GM21515 (cell line): ENCODE data around the gene ODAD4.
"Not testable (repeated sequence)": the region's sequence is repeated elsewhere in the genome, so short reads cannot be mapped to it uniquely, and the experiment has no call there.

ENCODE experiments used
- ATAC-seq: cut with Tn5 transposase; IDR thresholded peaks from one replicate; pipeline ENCODE4 v1.9.1; 2021; ENCODE audit not compliant: unreplicated experiment

Gene ODAD4

DNA sequence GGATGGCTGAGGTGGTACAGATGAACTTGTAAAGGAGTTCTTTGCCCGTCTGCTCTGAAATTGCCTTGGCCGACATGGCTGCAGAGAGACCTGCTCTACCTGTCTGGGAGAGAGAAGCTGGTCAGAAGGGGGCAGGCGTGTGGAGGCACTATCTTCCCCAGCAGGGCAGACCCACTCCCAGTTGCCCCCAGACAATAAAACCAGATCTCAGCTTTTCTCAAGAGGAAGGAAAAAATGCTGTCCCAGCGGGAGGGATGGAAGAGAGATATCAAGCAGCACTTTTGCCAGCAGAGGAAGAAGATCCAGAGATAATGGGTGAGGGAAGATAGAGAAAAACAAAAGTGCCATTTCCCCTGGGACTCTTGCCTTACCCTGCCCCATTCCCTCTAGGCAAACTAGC, 16.6 kb upstream of the ODAD4 start:
- no peak for ATAC-seq

DNA sequence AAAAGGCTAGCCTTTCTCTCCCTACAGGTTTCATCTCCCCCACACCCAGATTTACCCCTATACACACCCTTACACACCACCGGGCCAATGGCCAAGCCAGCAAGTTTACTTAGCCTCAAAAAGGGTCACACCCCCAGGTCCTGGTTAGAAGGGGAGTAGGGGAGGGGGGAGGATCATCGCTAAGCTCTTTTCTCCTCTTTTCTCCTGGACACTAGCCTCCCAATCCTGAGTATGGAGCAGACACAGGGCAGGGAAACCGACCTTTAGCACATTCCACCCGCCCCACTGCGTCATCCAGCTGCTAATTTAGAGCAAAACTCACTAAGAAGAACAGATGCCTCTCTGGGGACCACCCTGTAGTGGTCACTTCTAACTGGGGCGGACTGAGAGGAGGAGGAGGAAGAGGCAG, 16.1 kb upstream of the ODAD4 start:
- no peak for ATAC-seq

DNA sequence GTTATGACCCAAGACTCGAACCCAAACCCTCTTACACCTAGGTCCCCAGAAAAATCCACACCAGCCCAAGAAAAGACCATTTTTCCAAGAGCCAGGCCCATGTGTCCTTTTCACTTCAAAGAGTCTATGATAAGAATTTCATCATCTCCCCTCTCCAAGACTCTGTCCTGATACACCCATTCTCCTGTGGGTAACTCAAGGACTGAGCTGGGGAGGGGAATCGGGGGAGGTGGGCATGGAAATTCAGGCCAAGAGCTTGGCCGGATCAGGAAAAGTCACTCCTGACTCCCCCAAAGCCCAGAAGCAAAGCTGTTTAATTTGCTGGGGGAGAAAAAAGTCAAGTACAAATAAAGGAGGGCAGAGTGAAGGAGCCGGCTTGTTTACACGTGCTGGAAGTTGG, 15.4 kb upstream of the ODAD4 start:
- no peak for ATAC-seq

DNA sequence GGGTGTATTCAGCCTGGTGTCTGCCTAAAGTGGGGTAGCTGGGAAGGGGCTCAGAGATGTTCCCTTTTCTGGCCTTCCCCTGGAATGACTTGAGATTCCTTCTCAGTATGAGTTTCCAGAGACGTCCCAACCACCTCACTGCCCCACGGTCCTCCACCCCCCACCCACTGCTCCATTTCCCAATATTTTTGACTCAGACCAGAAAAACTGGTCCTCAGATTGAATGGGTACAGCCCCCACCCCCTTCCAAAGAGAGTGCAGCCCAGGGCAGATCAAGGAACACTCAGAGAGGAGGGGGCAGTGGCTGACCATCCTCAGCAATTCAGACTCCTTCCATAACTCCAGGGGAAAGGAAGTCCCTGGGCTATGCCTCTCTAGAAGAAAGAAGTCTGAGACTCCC, 14.9 kb upstream of the ODAD4 start:
- ATAC-seq = no peak

DNA sequence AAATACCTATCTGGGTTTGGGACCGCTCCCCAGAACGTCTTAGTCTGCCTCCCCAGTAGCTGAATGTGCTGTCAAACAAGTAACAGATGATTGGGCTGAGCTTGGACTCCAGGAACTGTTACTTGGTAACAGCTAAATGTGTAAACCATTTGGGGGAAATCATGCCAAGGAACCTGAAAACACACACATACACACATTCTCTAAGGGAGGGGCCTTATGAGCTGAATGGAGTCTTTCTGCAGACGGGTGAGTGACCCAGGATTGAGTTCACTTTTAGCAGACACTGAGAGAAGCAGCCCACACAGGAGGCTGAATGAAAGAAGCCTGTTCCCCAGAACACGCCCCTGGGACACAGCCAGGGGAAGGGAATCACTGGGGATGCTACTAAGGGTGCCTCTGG, 13.2 kb upstream of the ODAD4 start:
- ATAC-seq = no peak

DNA sequence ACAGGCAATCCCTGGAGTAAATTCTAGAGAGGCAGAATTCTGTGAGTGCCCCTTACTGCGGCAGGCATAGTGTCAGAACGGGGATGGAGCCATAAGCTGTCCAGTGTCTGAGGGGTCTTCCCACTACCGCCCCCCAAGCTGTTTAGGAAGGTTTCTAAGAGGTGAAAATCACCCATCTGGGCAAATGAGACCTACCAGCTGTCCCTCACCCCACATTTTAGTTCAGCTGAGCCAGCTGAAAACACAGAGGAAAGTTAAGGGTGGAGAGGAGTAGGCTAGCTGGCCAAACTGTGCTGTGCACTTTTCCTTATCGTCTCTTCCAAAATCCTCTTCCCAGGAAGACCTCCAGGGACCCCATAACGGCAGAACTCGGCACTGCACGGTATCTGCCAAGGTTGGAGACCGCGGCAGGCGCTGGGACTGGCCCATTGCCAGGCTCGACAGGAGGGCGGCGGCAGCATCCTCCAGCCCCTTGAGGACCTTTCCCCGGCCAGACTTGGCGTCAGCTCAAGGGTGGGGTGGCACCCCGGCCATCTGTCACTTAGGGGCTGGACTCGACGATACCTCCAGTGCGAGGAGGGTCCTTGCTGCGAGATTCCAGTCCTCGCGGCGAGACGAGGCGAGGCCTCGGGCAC, 12.6 kb upstream of the ODAD4 start:
- ATAC-seq = peak; percentile 24

DNA sequence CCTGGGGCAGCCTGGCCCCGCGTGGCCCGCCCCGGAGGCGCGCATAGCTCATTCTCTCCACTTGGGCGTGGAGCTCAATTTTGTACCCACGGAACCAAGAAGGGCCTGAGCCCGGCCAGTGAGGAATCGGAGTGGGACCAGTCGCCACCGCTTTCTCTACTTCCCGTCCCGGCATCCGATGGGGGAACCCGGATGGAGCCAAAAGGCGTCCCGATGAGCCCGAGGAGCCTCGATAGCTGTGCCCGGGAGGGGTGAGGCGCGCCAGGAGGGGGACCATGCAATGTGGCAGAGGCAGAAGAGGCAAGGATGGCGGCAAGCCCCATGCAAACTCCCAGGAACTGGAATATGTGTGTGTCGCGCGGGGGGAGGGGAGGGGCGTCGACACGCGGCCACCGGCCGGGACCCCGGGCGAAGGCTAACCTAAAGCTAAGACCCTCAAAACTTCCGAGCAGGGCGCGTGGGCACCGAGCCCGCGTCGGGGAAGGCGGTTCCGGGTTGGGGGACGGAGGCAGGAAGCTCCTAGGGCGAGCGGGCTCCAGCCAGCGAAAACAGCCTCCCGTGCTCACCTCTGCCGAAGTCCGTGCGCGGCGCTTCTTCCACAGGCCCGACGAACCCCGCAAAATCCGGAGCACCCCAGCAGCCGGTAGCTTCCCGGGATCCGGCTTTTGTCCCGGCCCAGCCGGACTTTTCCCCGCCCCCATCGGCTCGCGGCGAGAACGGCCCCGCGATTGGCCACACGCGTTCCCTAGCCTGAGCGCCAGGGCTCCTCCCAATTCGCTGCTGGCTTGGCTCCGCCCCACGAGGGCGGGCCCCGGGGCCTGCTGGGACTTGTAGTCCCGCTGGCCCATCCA, 11.9 kb upstream of the ODAD4 start, which contains the start of gene ACLY:
TSS of gene ACLY (minus strand) at position 638 of the 851 bp plus-strand sequence. CDS start 5,078 bp downstream, outside the sequence.
- peak; percentile 86 for ATAC-seq

DNA sequence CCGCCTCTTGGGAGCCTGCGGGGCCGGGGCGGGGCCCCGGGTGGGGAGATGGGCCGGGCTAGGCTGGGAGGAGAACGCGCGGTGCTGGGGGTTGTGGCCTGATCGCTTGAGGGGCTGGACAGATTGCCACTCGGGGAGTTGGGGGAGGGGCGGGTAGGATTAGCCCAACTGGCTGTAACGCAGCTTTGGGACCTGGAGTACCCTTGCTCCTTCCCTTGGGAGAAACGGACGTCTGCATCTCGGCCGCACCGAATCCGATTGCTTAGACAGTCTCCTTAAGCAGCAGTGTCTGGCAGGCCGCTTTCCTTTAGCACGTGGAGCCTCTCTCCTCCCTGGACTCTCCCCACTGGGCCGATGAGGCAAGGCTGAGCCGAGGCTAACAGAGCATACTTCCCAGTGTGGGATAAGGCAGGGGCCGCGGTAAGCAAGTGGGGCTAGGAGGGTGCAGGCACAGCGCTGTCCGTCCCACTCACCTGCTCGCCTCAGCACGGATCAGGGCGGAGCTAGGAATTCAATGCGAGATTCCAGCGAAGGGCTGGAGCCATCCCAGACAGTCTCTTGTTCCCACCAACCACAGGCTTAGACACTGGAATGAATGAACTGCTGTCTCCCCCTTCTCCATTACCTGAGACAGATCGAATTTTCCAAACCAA, 11.1 kb upstream of the ODAD4 start:
- ATAC-seq = peak; percentile 16

DNA sequence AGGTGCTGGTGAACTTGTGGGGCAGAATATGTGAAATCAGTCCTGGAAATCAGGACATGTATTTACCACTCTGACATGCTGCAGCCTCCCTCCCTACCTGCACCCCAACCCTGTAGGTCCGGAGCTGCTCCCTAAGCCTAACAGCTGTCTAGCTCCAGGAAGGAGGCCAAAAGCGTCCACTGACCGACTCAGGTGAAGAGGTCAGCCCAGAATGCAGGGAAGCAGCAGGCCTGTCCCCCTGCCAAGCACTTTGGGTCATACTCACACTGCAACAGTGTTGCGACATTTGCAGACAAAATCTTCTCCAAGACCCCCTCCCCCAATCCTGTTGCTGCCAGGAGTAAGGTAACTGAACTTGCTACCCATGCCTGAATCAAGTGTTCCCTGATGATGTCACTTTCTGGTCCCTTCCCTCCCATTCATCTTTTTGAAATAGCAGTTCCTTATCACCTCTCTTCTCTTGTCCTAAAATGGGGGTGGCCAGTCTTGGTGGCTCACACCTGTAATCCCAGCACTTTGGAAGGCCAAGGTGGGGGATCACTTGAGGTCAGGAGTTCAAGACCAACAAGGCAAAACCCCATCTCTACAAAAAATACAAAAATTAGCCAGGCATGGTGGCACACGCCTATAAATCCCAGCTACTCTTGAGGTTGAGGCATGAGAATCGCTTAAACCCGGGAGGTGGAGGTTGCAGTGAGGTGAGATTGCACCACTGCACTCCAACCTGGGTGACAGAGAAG, 10.4 kb upstream of the ODAD4 start:
- ATAC-seq = no peak

DNA sequence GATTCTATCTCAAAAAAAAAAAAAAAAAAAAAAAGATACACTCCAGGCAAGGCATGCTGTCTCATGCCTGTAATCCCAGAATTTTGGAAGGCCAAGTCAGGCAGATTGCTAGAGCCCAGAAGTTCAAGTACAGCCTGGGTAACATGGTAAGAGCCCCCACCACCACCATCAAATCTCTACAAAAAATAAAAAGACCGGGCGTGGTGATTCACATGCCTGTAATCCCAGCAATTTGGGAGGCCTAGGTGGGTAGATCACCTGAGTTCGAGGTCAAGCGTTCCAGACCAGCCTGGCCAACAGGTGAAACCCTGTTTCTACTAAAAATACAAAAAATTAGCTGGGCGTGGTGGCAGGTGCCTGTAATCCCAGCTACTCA, 9.8 kb upstream of the ODAD4 start:
- ATAC-seq = no peak

DNA sequence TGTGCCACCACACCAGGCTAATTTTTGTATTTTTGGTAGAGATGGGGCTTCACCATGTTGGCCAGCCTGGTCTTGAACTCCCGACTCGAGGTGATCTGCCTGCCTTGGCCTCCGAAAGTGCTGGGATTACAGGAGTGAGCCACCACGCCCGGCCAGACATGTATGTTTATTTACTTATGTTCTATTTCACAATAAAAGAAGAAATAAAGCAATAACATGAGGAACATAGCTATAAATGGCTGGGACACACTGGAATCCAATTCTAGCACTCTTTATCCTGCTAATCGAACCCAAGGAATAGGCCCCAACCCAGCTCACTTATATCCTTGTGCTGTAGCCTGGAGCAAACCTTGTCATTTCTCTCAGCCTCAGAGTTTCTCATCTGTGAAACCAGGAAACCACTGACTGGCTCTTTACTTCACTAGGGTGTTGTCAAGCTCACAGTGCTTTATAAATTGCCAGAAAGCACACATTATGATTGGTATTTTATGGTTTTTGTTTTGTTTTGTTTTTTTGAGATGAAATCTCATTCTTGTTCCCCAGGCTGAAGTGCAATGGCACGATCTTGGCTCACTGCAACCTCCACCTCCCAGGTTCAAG, 4.3 kb upstream of the ODAD4 start:
- no peak for ATAC-seq

DNA sequence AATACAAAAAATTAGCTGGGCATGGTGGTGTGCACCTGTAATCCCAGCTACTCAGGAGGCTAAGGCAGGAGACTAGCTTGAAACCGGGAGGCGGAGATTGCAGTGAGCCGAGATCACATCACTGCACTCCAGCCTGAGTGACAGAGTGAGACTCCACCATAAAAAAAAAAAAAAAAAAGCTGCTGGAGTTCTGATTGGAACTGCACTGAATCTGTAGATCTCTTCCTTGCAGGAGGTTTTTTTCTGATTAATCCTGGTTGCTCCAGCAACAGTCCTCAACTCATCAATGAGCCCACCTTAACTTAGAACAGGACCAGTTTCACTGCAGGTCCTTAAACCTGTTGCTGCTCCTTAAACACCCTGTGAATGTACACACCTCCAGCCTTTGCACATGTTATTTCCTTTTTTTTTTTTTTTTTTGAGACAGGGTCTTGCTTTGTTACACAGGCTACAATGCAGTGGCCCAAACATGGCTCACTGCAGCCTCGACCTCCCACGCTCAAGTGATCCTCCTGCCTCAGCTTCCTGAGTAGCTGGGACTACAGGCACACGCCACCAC, 1.6 kb upstream of the ODAD4 start:
- no peak for ATAC-seq

DNA sequence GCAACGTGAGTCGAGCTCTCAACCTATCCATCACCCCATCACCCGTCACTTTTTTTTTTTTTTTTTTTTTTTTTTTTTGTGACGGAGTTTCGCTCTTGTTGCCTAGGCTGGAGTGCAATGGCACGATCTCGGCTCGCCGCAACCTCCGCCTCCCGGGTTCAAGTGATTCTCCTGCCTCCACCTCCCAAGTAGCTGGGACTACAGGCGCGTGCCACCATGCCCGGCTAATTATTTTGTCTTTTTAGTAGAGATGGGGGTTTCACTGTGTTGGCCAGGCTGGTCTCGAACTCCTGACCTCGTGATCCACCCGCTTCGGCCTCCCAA, 378 bp downstream of the ODAD4 start:
- ATAC-seq = not testable (repeated sequence)

DNA sequence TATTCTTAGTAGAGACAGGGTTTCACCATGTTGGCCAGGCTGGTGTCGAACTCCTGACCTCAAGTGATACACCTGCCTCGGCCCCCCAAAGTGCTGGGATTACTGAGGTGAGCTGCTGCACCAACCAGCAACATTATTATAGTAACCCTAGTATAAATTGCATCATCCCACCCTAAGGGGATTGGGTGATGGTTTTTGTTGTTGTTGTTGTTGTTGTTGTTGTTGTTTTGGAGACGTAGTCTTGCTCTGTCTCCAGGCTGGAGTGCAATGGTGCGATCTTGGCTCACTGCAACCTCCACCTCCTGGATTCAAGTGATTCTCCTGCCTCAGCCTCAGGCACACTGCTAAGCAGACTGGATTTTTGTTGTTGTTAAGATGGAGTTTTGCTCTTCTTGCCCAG, 1.3 kb downstream of the ODAD4 start:
- ATAC-seq = not testable (repeated sequence)

DNA sequence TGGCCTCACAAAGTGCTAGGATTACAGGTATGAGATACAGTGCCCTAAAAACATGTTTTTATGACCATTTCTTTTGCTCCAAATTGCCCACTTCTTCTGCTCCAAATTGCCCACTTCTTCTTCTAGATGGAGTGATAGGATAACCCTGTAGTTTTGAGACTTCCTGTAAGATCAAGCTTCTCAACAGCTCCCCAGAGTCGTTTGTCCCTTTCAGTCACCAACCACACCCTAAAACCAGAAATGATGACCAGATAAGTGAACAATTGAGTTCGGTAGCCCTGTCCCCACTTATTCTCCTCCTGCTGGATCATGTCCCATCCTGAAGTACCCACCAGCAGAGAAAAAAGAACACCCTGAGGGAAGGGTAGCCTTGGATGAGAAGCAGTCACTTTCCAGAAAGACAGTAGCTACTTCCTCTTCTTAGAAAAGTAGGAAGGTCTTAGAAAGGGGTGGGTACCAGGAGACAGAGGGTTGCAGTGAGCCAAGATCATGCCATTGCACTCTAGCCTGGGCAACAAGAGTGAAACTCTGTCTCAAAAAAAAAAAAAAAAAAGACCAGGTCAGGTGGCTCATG, 2.5 kb downstream of the ODAD4 start:
- no peak for ATAC-seq

DNA sequence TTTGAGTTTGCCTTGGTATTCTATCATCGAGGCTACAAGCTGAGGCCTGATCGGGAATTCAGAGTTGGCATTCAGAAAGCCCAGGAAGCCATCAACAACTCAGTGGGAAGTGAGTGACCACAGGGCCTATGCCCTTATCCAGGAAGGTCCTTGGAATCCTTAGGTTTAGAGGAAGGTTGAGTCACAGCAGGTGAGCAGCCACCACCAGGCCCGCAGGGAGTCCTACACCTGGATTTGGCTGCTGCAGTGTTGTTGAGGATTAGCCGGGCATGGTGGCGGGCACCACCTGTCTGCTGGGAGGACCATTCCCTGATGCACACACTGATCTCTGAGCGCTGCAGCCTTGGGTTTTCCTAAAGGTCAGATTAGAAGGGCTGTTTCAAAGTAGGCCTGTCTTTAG, 5.2 kb downstream of the ODAD4 start:
- no peak for ATAC-seq

DNA sequence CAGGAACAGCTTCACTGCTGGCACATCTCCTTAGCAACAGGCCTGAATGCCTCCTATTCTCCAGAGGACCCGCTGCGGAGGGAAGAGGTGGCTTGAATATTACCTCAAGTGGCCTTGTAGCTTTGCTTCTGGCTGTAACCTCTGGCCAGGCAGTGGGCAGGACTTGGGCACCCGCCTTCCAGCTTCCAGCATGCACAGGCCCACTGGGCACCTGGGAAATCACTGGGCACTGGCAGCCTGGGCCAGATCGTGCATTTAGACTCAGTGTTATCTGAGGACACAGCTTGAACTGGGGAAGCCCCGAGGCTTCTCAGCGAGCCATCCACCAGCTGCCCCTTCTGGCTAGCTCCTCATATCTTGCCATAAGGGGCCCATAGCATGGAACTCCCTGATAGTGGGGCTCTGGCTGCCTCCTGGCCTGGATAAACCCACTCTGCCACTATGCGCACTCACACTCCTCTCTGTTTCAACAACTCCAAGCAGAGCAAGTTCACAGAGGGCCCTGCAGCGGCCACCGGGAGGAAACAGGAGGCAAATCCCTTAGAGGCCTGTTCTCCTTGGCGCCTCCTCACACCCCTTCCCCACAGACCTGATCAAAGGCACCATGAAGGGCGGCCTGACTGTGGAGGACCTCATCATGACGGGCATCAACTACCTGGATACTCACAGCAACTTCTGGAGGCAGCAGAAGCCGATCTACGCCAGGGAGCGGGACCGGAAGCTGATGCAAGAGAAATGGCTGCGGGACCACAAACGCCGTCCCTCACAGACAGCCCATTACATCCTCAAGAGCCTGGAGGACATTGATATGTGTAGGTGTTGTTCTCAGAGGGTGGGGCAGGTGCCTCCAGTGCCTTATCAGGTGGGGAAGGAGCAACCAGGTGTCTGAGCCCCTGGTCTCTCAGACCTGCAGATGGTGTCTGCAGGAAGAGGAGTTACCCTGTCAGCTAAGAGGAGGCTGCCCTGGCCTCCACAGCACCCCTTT, 7.8 kb downstream of the ODAD4 start:
- no peak for ATAC-seq

DNA sequence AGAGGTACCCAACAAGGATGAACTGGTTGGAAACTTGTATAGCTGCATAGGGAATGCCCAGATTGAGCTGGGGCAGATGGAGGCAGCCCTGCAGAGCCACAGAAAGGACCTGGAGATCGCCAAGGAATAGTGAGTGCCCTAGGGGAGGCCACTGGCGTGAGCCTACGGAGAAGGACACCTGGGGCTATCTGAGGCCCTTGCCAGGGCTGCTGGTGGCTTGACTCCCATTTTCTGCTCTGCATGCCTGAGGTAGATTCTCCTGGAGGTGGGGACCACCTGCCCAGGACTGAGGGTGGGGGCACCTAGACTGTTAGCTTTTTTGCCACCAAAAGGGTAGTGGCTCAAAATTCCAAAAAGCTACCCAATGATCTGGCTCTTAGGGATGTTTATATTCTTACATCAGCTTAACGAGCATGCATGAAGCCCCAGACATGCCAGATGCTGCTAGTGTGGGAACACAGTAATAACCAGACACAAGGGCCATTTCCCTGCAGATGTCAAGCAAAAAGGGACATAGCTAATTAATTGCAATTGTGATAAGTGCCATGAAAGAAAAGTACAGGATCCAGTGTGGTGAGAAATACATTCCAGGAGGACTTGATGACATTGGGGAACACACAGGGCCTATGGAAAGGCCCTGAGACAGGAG, 8.8 kb downstream of the ODAD4 start:
- ATAC-seq = no peak

DNA sequence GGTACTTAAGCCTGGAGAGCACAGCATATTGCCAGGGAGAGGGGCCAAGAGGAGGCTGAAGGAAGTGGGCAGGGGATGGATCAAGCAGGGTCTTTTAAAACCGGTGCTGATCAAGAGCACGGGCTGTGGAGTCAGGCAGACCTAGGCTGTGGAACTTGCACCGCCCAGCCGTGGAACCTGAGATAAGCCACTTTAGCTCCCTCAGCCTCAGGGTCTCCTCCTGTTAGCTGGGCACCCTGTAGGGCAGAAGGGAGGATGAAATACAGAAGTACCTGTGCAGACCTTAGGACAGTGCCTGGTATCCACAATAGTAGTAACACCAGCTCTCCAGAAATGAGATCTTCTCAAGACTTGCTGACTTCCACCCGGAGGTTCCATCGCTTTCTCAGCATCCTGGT, 9.3 kb downstream of the ODAD4 start:
- ATAC-seq = no peak
